Stimulated activated CD8-positive, alpha-beta memory T cell treated with anti-CD3 and anti-CD28 coated beads, Interleukin-7, amount 100 ng/mL, for 1 hour (primary cell): ENCODE data around the gene EFCAB9.

Experiments
- DNase-seq, 2 donors: peaks; one replicate each; pipeline ENCODE4 v3.0.0-alpha.2; 2020; ENCODE audit warnings: low read depth in 2 of 2

The EFCAB9 gene

GRCh38 chr5:172243302-172243701 lies 49.3 kb downstream of the EFCAB9 start:
- no peak for DNase-seq

- DNase-seq, result no peak
These were observed 51.1 kb downstream of the EFCAB9 start for GRCh38 chr5:172245046-172245445.

- DNase-seq, result no peak
These were observed 51.7 kb downstream of the EFCAB9 start for GRCh38 chr5:172245703-172246125.

GRCh38 chr5:172248637-172249036 lies 54.7 kb downstream of the EFCAB9 start:
- DNase-seq, result no peak

GRCh38 chr5:172251419-172251818 lies 57.4 kb downstream of the EFCAB9 start:
- no peak for DNase-seq

GRCh38 chr5:172252501-172252900 lies 58.5 kb downstream of the EFCAB9 start:
- DNase-seq, result no peak
